ENCODE results near the gene CYP46A1.

DNA sequence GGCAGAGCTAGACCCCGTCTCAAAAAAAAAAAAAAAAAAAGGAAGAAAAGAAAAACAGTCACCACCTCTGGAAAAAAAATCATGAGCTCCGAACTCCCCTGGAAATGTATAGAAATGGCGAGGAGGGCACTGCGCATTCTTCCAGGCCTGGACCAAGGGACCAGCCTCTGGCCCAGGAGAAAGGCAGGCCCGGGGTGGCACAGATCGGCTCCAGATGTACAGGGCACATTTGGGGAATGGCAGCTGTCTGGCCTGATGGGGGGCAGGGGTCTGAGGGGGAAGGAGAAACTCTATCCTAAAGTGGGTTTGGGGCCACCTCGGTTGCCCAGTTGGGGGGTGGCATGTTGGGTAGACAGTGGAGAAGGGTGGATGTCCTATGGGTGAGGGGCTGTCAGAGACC, 63.1 kb downstream of the CYP46A1 start:
- no peak for TF ChIP-seq CTCF (IDR thresholded peaks at IDR 0.05)
- no peak for TF ChIP-seq EZH2 (IDR thresholded peaks at IDR 0.05)
- no peak for TF ChIP-seq EZH2phosphoT487 (IDR thresholded peaks at IDR 0.05)

Data from neural progenitor cell (in vitro differentiated cells).